Gastroesophageal sphincter (tissue), 4 donors: ENCODE data around the gene ARHGAP6. TPM values are rescaled to one million over a fixed set of nuclear protein-coding genes. Genes with fewer than 3 reads are reported as not detected.

Experiments used
- ATAC-seq: fragments of 150-250 bp; one replicate; pipeline ENCODE4 v1.9.1; 2016; ENCODE audit warnings: mild to moderate bottlenecking, moderate library complexity
- H3K27ac ChIP-seq, 4 donors: fragments of 200-600 bp; sonication (generic) in 3 of 4; 1 replicate in 3 of 4; 2 replicates in 1 of 4; pipeline ENCODE4 v1.5.1; 2016 to 2019
- H3K27me3 ChIP-seq: fragments of 200-600 bp; sonication (generic); one replicate; pipeline ENCODE4 v1.5.1; 2019
- H3K36me3 ChIP-seq, 2 donors: fragments of 200-600 bp; sonication (generic); one replicate each; pipeline ENCODE4 v1.5.1; 2019; ENCODE audit warnings: control low read depth in 1 of 2
- H3K4me1 ChIP-seq, 3 donors: fragments of 200-600 bp; sonication (generic); 1 replicate in 2 of 3; 2 replicates in 1 of 3; pipeline ENCODE4 v1.5.1; 2016 to 2019; ENCODE audit warnings: control low read depth in 2 of 3
- H3K4me3 ChIP-seq, 2 donors: fragments of 200-600 bp; sonication (generic); one replicate each; pipeline ENCODE4 v1.5.1; 2019; ENCODE audit warnings: mild to moderate bottlenecking in 1 of 2, moderate library complexity in 1 of 2
- H3K9me3 ChIP-seq, 3 donors: fragments of 200-600 bp; sonication (generic); one replicate each; pipeline ENCODE4 v1.5.1; 2017 to 2019; ENCODE audit warnings: control low read depth in 2 of 3
- CTCF ChIP-seq, 4 experiments: fragments of 200-600 bp in 2 of 4; fragments of 450-650 bp in 2 of 4; sonication (generic) in 1 of 4; IDR thresholded peaks; one replicate each; pipeline ENCODE4 v1.5.1; 2017 to 2019; ENCODE audit warnings: antibody characterized with exemption in 4 of 4, mild to moderate bottlenecking in 2 of 4, moderate library complexity in 2 of 4
- EP300 ChIP-seq: sonication (generic); formaldehyde crosslinking; IDR thresholded peaks from one replicate; pipeline ENCODE4 v1.6.1; 2017; ENCODE audit warnings: antibody characterized with exemption, mild to moderate bottlenecking
- POLR2A ChIP-seq, 2 donors: fragments of 450-650 bp; IDR thresholded peaks; one replicate each; pipeline ENCODE4 v1.6.1; 2017; ENCODE audit warnings: antibody characterized with exemption in 2 of 2, mild to moderate bottlenecking in 2 of 2, moderate library complexity in 1 of 2
- POLR2AphosphoS5 ChIP-seq: sonication (generic); formaldehyde crosslinking; IDR thresholded peaks from one replicate; pipeline ENCODE4 v1.6.1; 2017; ENCODE audit warnings: antibody characterized with exemption
- WGBS, 2 donors: methylation state at CpG; one replicate each; pipeline ENCODE4 v1.1.5; 2018; ENCODE audit warnings: low coverage in 1 of 2; 5-methylcytosine and 5-hydroxymethylcytosine counted together
- total RNA-seq, 4 donors: library from RNA; depleted of rRNA; stranded (reverse); fragments of >200 nt; gene quantifications; one replicate each; pipeline ENCODE4 v1.1.0, GENCODE V29; 2016

Gene ARHGAP6
- total RNA-seq, 4 donors from 2014 or later: 25.2 to 35.1 (median 31.8) TPM

DNA sequence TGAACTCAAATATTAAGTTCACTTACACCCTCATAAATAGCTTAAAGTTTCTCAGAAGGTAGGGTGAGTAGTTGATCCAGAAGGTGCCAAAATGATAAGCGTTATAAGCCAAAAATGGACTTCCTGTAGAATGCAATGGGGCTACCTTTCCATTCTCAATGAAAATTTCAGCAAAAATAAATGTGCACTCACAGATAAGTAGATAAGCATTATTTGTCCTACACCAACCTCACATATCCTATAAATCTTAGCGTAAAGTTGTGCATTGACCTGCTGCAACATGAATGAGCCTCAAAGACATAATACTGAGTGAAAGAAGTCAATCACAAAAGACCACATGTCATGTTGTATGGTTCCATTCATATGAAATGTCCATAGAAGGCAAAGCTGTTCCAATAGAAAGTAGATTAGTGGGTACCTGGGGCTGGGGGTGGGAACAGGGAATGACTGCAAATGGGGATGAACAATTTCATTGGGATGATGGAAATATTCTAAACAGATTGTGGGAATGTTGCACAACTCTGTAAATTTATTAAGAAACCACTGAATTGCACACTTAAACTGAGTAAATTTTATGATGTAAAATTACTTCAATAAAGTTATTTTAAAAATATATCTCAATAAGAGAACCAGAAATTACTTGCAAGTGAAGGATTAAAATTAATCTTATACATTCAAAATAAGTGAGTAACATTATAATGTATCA is 271.6 kb downstream of the ARHGAP6 start:
- WGBS, 2 donors: 80 to 94% methylated on average over 2 of the region's 2 CpGs

GRCh38 chrX:11386812-11387211 is 278.9 kb downstream of the ARHGAP6 start:
- H3K27me3 ChIP-seq: no peaks in the 10 kb centered on the region
- H3K9me3 ChIP-seq: no peaks in the 10 kb centered on the region
- peaks cover 0 to 7% (median 0%) of the 10 kb centered on the region in 3 donors for H3K4me1 ChIP-seq
- no peak for ATAC-seq
- no peak for TF ChIP-seq POLR2AphosphoS5
- no peak for TF ChIP-seq POLR2A (IDR thresholded peaks at IDR 0.05)
- TF ChIP-seq EP300: no peak
- TF ChIP-seq CTCF (IDR thresholded peaks at IDR 0.05): no peak
- H3K4me3 ChIP-seq: no peak overlapping the region
- H3K27ac ChIP-seq: peak overlapping the region in 2 of 4 donors; percentile 70 to 72
- no peaks in the 10 kb centered on the region for H3K36me3 ChIP-seq
- 49 to 65% methylated on average over 2 to 3 of the region's 3 CpGs for whole genome bisulfite sequencing, 2 donors

More for the DNA sequence above, 271.6 kb downstream of the ARHGAP6 start:
- H3K9me3 ChIP-seq: no peaks in the 10 kb centered on the region
- ATAC-seq: no peak
- H3K4me3 ChIP-seq: no peak overlapping the region
- no peak for TF ChIP-seq POLR2A (IDR thresholded peaks at IDR 0.05)
- no peak for TF ChIP-seq EP300
- no peak for TF ChIP-seq CTCF (IDR thresholded peaks at IDR 0.05)
- no peak for TF ChIP-seq POLR2AphosphoS5
- no peaks in the 10 kb centered on the region for H3K36me3 ChIP-seq
- no peaks in the 10 kb centered on the region for H3K27me3 ChIP-seq
- H3K4me1 ChIP-seq: peaks cover 0 to 15% (median 0%) of the 10 kb centered on the region in 3 donors
- no peak overlapping the region for H3K27ac ChIP-seq

DNA sequence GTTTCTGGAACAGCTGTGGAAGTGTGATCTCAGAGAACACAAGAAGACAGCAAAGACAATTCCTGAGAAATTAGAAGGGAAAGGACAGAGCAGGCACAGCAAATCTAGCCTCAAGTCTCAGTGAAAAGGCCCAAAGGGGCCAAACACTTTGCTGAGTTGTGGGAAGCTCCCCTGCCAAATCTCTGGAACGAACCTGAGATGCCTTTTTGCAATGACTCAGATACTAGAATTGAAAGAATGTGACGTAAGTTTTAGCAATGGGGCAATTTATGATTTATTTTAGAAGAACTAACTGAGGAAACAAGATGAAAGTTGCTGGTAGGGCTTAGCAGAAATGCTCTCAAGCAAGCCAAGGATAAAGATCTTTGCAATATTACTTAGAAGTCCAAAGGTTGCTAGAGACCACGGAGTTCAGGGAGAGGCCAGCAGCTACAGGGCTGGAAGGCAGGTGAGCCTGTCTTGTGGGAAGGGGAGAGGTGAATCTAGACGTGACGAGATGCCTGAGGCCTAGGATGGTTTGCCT is 279.7 kb downstream of the ARHGAP6 start:
- peak; percentile 81 for ATAC-seq
- Histone ChIP-seq H3K4me3 (no peak overlapping the region), H3K36me3 (no peaks in the 10 kb centered on the region), H3K27ac (peak overlapping the region; percentile 70 to 79 (median 71)), H3K27me3 (no peaks in the 10 kb centered on the region), H3K4me1 (peaks cover 0 to 10% (median 0%) of the 10 kb centered on the region in 3 donors), H3K9me3 (no peaks in the 10 kb centered on the region)
- TF ChIP-seq CTCF (IDR thresholded peaks at IDR 0.05): no peak
- peak; percentile 57 for TF ChIP-seq POLR2AphosphoS5
- no peak for TF ChIP-seq POLR2A (IDR thresholded peaks at IDR 0.05)
- 29 to 42% methylated on average over 5 of the region's 5 CpGs for WGBS, 2 donors

DNA sequence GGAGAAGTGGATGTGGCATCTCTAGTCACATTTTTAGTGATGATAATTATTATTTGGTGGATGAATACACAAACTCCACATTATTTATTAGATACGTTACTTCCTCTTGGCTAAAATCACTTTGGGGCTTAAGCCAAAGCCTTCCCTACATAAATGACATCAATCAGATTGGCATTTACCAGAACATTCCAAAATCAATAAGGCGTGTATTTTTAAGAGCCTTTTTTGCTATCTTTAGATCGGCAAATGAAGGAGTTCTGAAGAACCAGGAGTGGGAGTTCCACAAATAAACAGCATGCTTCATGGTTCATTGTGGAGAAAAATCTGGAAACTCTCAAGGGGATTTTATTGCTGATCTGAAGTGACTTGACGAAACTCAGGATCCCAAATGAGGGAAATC is 282.8 kb downstream of the ARHGAP6 start:
- 51 to 70% methylated on average over 2 of the region's 4 CpGs for WGBS, 2 donors
- Histone ChIP-seq H3K9me3 (no peaks in the 10 kb centered on the region), H3K27ac (peak overlapping the region in 2 of 4 donors; percentile 14 to 47), H3K4me1 (peaks cover 0 to 10% (median 0%) of the 10 kb centered on the region in 3 donors), H3K36me3 (no peaks in the 10 kb centered on the region), H3K27me3 (no peaks in the 10 kb centered on the region), H3K4me3 (no peak overlapping the region)
- no peak for ATAC-seq
- TF ChIP-seq POLR2A (IDR thresholded peaks at IDR 0.05) (no peak), EP300 (no peak), POLR2AphosphoS5 (no peak), CTCF (IDR thresholded peaks at IDR 0.05) (no peak)

GRCh38 chrX:11381464-11381863 is 284.3 kb downstream of the ARHGAP6 start:
- H3K27ac ChIP-seq: peak overlapping the region in 3 of 4 donors; percentile 20 to 58 (median 40)
- 0% methylated on average over 6 of the region's 6 CpGs for WGBS, 2 donors

More at GRCh38 chrX:11381464-11381863, 284.3 kb downstream of the ARHGAP6 start:
- no peak overlapping the region for H3K4me3 ChIP-seq
- peaks cover 0 to 8% (median 0%) of the 10 kb centered on the region in 3 donors for H3K4me1 ChIP-seq
- no peak for TF ChIP-seq EP300
- TF ChIP-seq CTCF (IDR thresholded peaks at IDR 0.05): peak; percentile 25 to 71 (median 68)
- no peak for TF ChIP-seq POLR2A (IDR thresholded peaks at IDR 0.05)
- peak; percentile 70 for ATAC-seq
- H3K27me3 ChIP-seq: no peaks in the 10 kb centered on the region
- H3K9me3 ChIP-seq: no peaks in the 10 kb centered on the region
- no peaks in the 10 kb centered on the region for H3K36me3 ChIP-seq
